Testis (tissue), 3 donors: ENCODE measurements around the gene ZNF784. TPM values are rescaled to one million over a fixed set of nuclear protein-coding genes. Genes with fewer than 3 reads are reported as not detected.

Experiments used
- DNase-seq: peaks from one replicate; pipeline ENCODE4 v3.0.0-alpha.2; 2019
- H3K27ac ChIP-seq, 2 donors: fragments of 200-600 bp; sonication (generic); one replicate each; pipeline ENCODE4 v1.5.1; 2019
- H3K27me3 ChIP-seq: fragments of 200-600 bp; sonication (generic); one replicate; pipeline ENCODE4 v1.5.1; 2019
- H3K36me3 ChIP-seq: fragments of 200-600 bp; sonication (generic); one replicate; pipeline ENCODE4 v1.5.1; 2017; ENCODE audit warnings: low read depth; ENCODE audit errors: missing control alignments
- H3K4me1 ChIP-seq: fragments of 200-600 bp; sonication (generic); one replicate; pipeline ENCODE4 v1.5.1; 2019
- H3K4me3 ChIP-seq, 2 donors: fragments of 200-600 bp; sonication (generic); one replicate each; pipeline ENCODE4 v1.5.1; 2017 to 2019
- H3K9me3 ChIP-seq: fragments of 200-600 bp; sonication (generic); one replicate; pipeline ENCODE4 v1.5.1; 2017
- CTCF ChIP-seq, 3 experiments: fragments of 450-650 bp in 2 of 3; fragments of 200-600 bp in 1 of 3; sonication (generic) in 1 of 3; IDR thresholded peaks; one replicate each; pipeline ENCODE4 v1.5.1; 2016 to 2019; ENCODE audit warnings: antibody characterized with exemption in 3 of 3, mild to moderate bottlenecking in 2 of 3, moderate library complexity in 1 of 3
- POLR2A ChIP-seq: fragments of 450-650 bp; IDR thresholded peaks from one replicate; pipeline ENCODE4 v1.6.1; 2017; ENCODE audit warnings: antibody characterized with exemption, mild to moderate bottlenecking, moderate library complexity
- WGBS, 2 donors: methylation state at CpG; one replicate each; pipeline ENCODE4 v1.1.5; 2018; 5-methylcytosine and 5-hydroxymethylcytosine counted together
- intact Hi-C: fragments of 100-400 bp; cut with DNase I; formaldehyde crosslinking; loops from one replicate; pipeline ENCODE4 v1.15.1; 2023; ENCODE audit warnings: low total_unique reads
- polyA plus RNA-seq: library from polyadenylated mRNA; stranded (reverse); fragments of 350-450 nt; fragmentation: Illumina TruSeq; extraction: RNeasy Lipid Tissue Mini Kit (QIAGEN cat#74804); gene quantifications from one replicate; pipeline ENCODE4 v1.2.3, GENCODE V29; 2014; ENCODE audit warnings: low read depth, low replicate concordance; ENCODE audit not compliant: insufficient read depth
- total RNA-seq, 2 donors: library from RNA; depleted of rRNA; stranded (reverse); fragments of >200 nt; gene quantifications; one replicate each; pipeline ENCODE4 v1.2.3, GENCODE V29; 2016

ZNF784 gene
- total and polyA plus RNA-seq, 3 donors from 2014 or later: 6.6 to 13.0 (median 10.3) TPM

DNA sequence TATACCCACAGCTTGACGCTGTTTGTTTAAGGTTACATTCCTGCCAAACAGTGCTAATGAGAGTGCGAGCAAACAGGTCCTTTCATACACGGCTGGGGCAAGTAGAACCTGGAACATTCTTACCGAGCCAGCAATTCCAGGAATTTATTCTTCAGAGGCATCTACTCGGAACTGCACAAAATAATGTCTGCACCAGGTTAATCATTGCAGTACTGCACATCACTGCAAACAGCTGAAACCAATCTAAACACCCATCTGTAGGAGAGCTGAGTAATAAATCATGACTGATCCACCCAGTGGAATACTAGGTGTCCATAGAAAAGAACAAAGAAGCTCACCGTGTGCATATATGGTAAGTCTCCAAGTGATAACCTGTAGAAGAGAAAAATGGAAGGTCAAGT lies 42.5 kb downstream of the ZNF784 start:
- Histone ChIP-seq H3K27me3 (no peaks in the 10 kb centered on the region), H3K36me3 (no peaks in the 10 kb centered on the region), H3K4me3 (no peak overlapping the region), H3K4me1 (peaks cover 33% of the 10 kb centered on the region), H3K27ac (peak overlapping the region in 1 of 2 donors; percentile 65), H3K9me3 (no peaks in the 10 kb centered on the region)
- 17 to 18% methylated on average over 6 of the region's 6 CpGs for WGBS, 2 donors
- TF ChIP-seq POLR2A: no peak
- no peak for TF ChIP-seq CTCF (IDR thresholded peaks at IDR 0.05)
- no peak for DNase-seq
- intact Hi-C loops: no loop called here

GRCh38 chr19:55581145-55581822 lies 43.1 kb downstream of the ZNF784 start:
- no peaks in the 10 kb centered on the region for H3K36me3 ChIP-seq
- TF ChIP-seq POLR2A: no peak
- TF ChIP-seq CTCF (IDR thresholded peaks at IDR 0.05): no peak
- H3K4me1 ChIP-seq: peaks cover 28% of the 10 kb centered on the region
- H3K4me3 ChIP-seq: peak overlapping the region; percentile 68 to 85
- DNase-seq: peak; percentile 39
- intact Hi-C loops: no loop called here
- H3K9me3 ChIP-seq: no peaks in the 10 kb centered on the region
- WGBS, 2 donors: 25 to 33% methylated on average over 12 of the region's 12 CpGs
- H3K27me3 ChIP-seq: no peaks in the 10 kb centered on the region
- peak overlapping the region; percentile 89 for H3K27ac ChIP-seq

DNA sequence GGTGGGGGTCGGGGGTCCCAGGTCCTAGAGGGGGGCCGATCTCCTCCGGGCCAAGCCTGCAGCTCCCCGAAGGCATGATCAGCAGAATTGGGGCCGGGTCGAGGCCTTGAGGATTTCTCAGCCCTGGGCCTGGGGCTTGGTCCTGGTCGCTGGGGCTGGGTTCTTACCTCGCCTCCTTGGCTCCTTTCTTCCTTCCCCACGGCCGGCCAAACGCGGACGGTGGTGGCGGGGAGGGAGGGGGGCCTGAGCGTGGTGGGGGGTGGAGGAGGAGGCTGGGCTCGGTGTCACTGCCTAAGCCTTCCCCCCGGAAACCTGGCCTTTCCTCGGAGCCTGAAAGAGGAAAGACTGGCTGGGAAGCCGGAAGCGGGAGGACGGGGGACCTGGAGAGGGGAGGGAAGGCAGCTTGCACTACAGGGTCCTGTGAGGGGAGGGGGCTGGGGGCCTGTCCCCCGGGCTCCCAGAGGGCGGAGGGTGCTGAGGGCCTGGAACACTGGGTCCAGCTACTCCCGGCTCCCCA lies 43.7 kb downstream of the ZNF784 start, which contains the start of gene ZNF579:
ZNF579 (minus strand) TSS at position 221 of the 517 bp plus-strand sequence. CDS start 1,209 bp downstream, outside the sequence.
- Histone ChIP-seq H3K4me1 (peaks cover 24% of the 10 kb centered on the region), H3K27me3 (no peaks in the 10 kb centered on the region), H3K36me3 (no peaks in the 10 kb centered on the region), H3K4me3 (peak within 1 kb of the TSS; percentile 68 to 85), H3K27ac (peak within 1 kb of the TSS; percentile 89), H3K9me3 (no peaks in the 10 kb centered on the region)
- no peak for TF ChIP-seq POLR2A
- no peak for TF ChIP-seq CTCF (IDR thresholded peaks at IDR 0.05)
- 0 to 5% methylated on average over 5 to 24 of the region's 24 CpGs for WGBS, 2 donors
- intact Hi-C loops: no loop called here
- DNase-seq: peak; percentile 86

GRCh38 chr19:55579766-55580621 lies 44.4 kb downstream of the ZNF784 start:
- intact Hi-C loops: no loop called here
- no peaks in the 10 kb centered on the region for H3K27me3 ChIP-seq
- 10 to 11% methylated on average over 15 to 19 of the region's 20 CpGs for WGBS, 2 donors

More at GRCh38 chr19:55579766-55580621, 44.4 kb downstream of the ZNF784 start:
- DNase-seq: no peak
- peaks cover 24% of the 10 kb centered on the region for H3K4me1 ChIP-seq
- H3K4me3 ChIP-seq: peak overlapping the region; percentile 68 to 85
- TF ChIP-seq CTCF (IDR thresholded peaks at IDR 0.05) (no peak), POLR2A (no peak)
- peak overlapping the region; percentile 89 for H3K27ac ChIP-seq
- no peaks in the 10 kb centered on the region for H3K36me3 ChIP-seq
- no peaks in the 10 kb centered on the region for H3K9me3 ChIP-seq
